GM21529 (cell line): ENCODE data around the gene CENPL.
"Not testable (repeated sequence)": the region's sequence is repeated elsewhere in the genome, so short reads cannot be mapped to it uniquely, and the experiment has no call there.

Experiments used
- ATAC-seq: cut with Tn5 transposase; IDR thresholded peaks from one replicate; pipeline ENCODE4 v1.9.1; 2021; ENCODE audit not compliant: unreplicated experiment

Gene CENPL, protein sequence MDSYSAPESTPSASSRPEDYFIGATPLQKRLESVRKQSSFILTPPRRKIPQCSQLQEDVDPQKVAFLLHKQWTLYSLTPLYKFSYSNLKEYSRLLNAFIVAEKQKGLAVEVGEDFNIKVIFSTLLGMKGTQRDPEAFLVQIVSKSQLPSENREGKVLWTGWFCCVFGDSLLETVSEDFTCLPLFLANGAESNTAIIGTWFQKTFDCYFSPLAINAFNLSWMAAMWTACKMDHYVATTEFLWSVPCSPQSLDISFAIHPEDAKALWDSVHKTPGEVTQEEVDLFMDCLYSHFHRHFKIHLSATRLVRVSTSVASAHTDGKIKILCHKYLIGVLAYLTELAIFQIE

GRCh38 chr1:173824315-173825081 lies at the start of gene CENPL, which contains the start of gene DARS2:
CENPL (minus strand) TSS chr1:173824883; CDS start chr1:173811299, 13,584 bp downstream.
DARS2 (plus strand) TSS chr1:173824673; CDS start chr1:173825230, 557 bp downstream.
- peak; percentile 86 for ATAC-seq

DNA sequence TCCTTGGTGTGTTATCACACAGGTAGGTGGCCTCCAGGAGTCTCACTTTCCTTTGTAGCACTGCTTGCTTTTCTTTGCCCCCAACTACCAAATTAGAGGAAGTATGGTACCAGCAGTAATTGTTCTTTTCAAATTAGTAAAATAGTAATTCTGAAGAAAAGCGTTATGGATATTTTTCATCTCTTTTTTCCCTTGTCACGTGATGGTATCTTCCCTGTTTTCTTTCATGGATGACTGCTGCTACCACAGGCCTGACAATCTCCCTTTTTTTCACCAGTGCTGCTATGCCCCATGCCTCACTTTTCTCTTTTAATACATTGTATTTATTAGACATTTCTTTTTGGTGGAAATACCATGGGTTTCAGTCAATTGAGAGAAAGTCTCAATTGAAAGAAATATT lies 46.8 kb upstream of the CENPL start:
- ATAC-seq: no peak

DNA sequence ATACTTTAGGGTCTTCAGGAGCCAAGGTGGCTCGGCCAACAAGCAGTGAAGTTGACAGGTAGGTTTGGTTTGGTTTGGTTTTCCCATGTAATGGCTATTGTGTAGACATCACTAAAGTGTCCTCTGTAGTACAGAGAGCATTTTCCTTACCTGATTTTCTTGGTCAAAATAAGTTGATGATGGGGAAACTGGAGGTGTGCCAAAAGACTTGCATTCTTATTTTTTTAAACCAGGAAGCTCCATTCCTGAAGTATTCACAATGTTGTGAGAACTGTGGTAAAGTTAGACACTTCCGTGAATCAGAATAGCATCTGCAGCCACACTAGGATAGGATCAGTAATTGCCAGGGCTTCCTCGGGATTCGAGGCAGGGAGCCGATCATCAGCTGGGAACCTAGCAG lies 46.4 kb upstream of the CENPL start:
- ATAC-seq: no peak

DNA sequence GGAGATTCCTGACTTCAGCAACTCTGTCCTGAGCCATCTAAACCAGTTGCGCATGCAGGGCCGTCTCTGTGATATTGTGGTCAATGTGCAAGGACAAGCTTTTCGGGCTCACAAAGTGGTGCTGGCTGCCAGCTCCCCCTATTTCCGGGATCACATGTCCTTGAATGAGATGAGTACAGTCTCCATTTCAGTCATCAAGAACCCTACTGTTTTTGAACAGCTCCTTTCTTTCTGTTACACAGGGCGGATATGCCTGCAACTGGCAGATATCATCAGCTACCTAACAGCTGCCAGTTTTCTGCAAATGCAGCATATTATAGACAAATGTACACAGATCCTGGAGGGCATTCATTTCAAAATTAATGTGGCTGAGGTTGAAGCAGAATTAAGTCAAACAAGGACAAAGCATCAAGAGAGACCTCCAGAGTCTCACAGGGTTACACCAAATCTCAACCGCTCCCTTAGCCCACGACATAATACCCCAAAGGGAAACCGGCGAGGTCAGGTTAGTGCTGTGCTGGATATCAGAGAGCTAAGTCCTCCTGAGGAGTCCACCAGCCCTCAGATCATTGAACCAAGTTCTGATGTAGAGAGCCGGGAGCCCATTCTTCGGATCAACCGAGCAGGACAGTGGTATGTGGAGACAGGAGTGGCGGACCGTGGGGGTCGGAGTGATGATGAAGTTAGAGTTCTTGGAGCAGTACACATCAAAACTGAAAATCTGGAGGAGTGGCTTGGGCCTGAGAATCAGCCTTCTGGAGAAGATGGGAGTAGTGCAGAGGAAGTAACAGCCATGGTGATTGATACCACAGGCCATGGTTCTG lies 45.8 kb upstream of the CENPL start:
- ATAC-seq: no peak

GRCh38 chr1:173869021-173869359 lies 44.3 kb upstream of the CENPL start:
- no peak for ATAC-seq

DNA sequence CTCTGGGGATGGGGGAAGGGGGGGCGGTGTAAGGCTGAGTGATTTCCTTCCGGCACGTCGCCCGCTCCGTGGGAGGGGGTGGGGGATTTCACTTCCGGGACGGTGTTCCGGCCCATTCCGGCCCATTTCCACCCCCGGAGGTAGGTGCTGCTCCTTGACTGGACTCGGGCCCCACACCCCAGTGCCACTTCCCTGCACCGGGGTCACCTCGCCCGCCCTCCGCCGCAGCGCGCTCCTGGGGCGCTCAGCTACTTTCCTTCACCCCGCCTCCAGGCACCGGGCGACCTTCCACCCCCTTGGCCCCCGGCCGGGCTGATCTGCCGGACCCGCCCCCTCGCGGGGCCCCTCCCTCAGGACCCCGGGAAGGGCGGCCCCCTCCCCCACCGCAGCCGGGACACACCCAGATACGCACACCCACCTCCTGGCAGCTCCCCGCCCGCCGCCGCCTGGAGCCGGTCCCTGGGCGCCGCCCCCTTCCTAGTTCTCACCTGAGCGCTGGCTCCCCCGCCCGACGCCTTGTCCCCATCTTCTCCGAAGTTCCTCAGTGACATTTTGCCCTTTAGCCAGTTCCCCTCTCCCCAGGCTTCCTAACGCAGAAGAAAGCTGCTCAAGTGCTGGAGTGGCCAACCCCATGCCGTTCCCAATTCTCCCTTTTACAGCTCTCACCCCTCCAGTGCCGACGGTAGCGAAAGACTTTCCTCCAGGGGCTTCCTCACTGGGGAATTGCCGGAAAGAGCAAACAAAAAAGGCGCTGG lies 43.8 kb upstream of the CENPL start, which contains the start of gene ZBTB37:
ZBTB37 (plus strand) TSS at position 115 of the 755 bp plus-strand sequence. CDS start 1,846 bp downstream, outside the sequence.
- peak; percentile 67 for ATAC-seq

DNA sequence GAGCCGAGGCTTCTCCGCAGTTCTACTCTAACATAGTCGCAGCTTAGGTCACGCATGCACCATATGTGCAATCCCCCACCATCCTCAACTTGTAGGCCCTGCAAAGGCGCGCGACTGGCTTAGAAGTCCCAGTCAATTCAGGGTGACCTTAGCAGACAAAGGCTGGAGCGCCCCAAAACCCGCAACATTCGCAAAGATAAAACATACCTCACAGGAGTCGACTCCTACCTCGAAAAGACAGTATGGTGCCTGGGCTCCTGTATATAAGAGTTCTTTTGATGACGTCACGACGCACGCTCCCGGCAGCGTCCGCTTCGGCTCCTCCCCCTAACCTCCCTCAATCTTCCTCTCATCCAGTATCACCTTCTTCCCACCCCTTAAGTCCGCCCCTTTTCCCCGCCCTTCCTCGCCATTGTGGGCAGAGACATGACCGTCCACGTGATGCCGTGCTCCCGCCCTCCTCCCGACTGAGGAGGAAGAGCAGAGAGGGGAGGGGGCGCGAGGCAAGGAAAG lies 43.1 kb upstream of the CENPL start, which contains the start of gene GAS5:
GAS5 (minus strand) TSS at position 237 of the 513 bp plus-strand sequence.
- peak; percentile 72 for ATAC-seq

- ATAC-seq: no peak
Measured at GRCh38 chr1:173867141-173867752, 42.6 kb upstream of the CENPL start.

GRCh38 chr1:173866413-173867115 lies 41.9 kb upstream of the CENPL start:
- ATAC-seq: no peak

GRCh38 chr1:173865468-173866164 lies 40.9 kb upstream of the CENPL start:
- ATAC-seq: no peak

GRCh38 chr1:173864179-173864867 lies 39.6 kb upstream of the CENPL start:
- no peak for ATAC-seq

- ATAC-seq: no peak
Measured at GRCh38 chr1:173863224-173864161, 38.8 kb upstream of the CENPL start.

- no peak for ATAC-seq
Measured at GRCh38 chr1:173862769-173863223, 38.1 kb upstream of the CENPL start.

DNA sequence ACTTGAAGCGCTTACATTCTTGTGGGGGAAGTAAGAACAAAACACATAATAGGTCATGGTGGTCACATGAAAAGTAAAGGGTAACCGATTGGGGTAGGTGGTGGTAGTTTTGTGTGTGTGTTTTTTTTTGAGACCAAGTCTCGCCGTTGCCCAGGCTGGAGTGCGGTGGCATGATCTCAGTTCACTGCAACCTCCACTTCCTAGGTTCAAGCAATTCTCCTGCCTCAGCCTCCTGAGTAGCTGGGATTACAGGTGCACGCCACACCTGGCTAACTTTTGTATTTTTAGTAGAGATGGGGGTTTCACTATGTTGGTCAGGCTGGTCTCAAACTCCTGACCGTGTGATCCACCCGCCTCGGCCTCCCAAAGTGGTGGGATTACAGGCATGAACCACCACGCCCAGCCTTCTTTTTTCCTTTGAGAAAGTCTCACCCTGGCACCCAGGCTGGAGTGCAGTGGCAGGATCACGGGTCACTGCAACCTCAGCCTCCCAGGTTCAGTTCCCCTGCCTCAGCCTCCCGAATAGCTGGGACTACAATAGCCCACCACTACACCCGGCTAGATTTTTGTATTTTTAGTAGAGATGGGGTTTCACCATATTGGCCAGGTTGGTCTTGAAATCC lies 37.6 kb upstream of the CENPL start:
- ATAC-seq: not testable (repeated sequence)

- ATAC-seq: no peak
Measured at GRCh38 chr1:173861731-173862145, 37.1 kb upstream of the CENPL start.

- ATAC-seq: no peak
Measured at GRCh38 chr1:173860065-173860464, 35.4 kb upstream of the CENPL start.
